AG09319 (cell line): Measurements from ENCODE around the gene CERCAM.

Source experiments
- DNase-seq: peaks from one replicate; pipeline ENCODE4 v3.0.0-alpha.2; 2010; ENCODE audit warnings: low read depth; ENCODE audit errors: extremely low read depth
- TF ChIP-seq, protein P1 (sequence below): IDR thresholded peaks from 2 replicates; pipeline ENCODE4 v1.5.1; 2011; ENCODE audit warnings: low read depth, mild to moderate bottlenecking, inconsistent platforms, low read length, moderate library complexity

CERCAM gene

GRCh38 chr9:128475867-128476266 lies 55.2 kb downstream of the CERCAM start:
- DNase-seq = no peak
- TF ChIP-seq, protein P1, sequence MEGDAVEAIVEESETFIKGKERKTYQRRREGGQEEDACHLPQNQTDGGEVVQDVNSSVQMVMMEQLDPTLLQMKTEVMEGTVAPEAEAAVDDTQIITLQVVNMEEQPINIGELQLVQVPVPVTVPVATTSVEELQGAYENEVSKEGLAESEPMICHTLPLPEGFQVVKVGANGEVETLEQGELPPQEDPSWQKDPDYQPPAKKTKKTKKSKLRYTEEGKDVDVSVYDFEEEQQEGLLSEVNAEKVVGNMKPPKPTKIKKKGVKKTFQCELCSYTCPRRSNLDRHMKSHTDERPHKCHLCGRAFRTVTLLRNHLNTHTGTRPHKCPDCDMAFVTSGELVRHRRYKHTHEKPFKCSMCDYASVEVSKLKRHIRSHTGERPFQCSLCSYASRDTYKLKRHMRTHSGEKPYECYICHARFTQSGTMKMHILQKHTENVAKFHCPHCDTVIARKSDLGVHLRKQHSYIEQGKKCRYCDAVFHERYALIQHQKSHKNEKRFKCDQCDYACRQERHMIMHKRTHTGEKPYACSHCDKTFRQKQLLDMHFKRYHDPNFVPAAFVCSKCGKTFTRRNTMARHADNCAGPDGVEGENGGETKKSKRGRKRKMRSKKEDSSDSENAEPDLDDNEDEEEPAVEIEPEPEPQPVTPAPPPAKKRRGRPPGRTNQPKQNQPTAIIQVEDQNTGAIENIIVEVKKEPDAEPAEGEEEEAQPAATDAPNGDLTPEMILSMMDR = no peak

GRCh38 chr9:128479262-128479661 lies 58.6 kb downstream of the CERCAM start:
- TF ChIP-seq, protein P1 = no peak
- no peak for DNase-seq

DNA sequence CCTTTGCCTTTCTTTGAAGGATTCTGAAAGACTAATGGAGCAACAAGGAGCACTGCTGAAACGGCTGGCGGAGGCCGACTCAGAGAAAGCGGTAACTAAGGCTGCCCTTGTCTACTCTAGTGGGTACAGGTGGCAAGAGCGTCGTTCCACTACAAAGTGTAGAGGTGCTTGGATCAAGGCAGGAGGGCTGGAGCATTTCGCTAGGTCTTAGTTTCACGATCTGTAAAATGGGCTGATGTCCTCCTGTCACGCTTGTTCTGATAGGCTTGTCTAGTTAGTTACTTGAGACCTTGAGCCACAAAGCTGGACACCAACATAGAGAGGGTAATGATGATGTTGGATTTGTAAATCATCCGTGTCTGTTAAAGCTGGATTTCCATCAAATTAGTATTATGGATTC lies 60.9 kb downstream of the CERCAM start:
- no peak for DNase-seq
- TF ChIP-seq, protein P1 = no peak

- no peak for DNase-seq
- TF ChIP-seq, protein P1 = no peak
Measured at GRCh38 chr9:128482186-128482585, 61.5 kb downstream of the CERCAM start.

DNA sequence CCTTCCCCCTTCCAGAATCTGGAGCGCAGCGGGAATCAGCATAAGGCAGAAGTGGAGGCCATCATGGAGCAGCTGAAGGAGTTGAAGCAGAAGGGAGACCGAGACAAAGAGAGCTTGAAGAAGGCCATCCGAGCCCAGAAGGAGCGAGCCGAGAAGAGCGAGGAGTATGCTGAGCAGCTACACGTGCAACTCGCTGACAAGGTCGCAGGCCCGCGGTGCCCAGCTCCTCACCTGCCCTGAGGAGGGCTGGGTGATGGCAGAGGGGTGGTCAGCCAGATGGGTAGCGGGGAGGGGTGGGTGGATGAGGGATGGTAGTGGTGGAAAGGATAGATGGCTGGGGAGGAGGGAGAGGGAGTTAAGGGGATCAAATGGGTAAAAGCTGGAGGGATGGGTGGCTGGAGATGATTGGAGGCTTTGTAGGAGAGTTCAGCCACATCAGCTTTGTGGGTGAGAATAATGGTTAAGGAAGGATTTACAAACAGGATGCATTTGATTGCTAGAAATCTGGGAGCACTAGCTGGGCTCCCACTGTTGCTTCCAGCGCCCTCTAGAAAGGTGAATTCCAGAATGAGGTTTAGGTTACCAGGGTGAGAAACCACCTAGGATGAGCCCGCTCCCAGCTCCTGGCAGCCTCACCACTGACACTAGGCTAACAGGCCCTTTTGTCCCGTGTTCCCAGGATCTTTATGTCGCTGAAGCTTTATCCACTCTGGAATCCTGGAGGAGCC lies 64.2 kb downstream of the CERCAM start:
- TF ChIP-seq, protein P1 = no peak
- DNase-seq = no peak

DNA sequence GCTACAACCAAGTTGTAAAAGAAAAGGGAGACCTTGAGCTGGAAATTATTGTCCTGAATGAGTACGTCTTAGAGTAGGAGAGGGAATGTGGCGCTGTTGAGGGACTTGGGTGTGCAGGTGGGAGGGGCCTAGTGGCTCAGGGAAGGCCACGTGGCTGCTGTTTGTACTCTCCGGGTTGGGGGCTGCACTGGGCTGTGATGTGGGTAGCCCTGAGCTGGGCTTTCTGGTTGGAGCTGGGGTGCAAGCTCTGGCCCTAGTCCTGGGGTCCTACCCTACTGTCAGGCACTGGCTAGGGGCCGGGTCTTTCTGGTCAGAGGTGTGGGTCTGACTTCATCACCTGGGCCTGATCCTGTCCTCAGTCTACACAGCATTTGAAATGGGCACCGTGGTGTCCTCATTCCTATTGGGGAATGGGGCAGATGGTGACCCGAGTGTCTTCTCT lies 64.8 kb downstream of the CERCAM start:
- TF ChIP-seq, protein P1 = no peak
- no peak for DNase-seq

DNA sequence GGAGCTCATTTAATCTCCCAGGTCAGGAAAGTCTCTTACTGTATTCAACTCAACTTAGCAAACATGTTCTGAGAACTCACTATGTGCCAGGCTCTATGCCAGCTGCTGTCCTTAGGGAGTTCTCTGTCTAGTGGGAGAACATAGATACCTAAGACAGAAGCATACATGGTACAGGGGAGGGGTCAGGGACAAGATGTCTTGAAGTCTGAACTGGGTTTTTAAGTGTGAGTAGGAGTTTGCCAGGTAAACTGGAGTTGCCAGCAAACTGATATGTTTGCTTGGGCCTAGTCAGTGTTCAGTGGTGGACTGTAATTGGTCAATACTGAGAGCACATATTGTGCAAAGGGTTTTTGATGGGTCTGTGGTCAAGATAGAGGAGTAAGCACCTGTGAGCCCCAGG lies 65.5 kb downstream of the CERCAM start:
- no peak for DNase-seq

More for the DNA sequence above, 65.5 kb downstream of the CERCAM start:
- TF ChIP-seq, protein P1 = no peak
